ENCODE results near the gene FCAMR.

DNA sequence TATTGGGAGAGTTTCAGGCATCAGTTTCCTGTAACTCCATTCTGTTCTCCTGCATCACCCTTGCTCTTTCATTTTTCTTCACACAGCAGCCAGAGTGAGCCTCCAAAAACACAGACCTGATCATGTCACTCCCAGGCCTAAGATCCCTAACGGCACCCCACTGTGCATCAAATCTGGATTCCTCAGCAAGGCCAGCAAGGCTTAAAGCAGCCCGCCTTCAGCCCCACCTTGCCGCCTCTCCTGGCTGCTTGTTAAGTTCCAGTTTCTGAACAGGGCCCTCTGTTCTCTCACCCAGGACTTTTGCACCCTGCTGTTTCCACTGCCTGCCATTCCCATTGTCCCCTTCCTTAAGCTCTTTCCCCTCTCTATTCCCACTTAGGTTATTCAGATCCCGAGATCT lies 33.0 kb upstream of the FCAMR start:
- TF ChIP-seq, protein P1, sequence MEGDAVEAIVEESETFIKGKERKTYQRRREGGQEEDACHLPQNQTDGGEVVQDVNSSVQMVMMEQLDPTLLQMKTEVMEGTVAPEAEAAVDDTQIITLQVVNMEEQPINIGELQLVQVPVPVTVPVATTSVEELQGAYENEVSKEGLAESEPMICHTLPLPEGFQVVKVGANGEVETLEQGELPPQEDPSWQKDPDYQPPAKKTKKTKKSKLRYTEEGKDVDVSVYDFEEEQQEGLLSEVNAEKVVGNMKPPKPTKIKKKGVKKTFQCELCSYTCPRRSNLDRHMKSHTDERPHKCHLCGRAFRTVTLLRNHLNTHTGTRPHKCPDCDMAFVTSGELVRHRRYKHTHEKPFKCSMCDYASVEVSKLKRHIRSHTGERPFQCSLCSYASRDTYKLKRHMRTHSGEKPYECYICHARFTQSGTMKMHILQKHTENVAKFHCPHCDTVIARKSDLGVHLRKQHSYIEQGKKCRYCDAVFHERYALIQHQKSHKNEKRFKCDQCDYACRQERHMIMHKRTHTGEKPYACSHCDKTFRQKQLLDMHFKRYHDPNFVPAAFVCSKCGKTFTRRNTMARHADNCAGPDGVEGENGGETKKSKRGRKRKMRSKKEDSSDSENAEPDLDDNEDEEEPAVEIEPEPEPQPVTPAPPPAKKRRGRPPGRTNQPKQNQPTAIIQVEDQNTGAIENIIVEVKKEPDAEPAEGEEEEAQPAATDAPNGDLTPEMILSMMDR (IDR thresholded peaks at IDR 0.05; ENCODE audit: low read depth, low read length, missing input control) = no peak
- TF ChIP-seq JUND (IDR thresholded peaks at IDR 0.05) = no peak
- TF ChIP-seq NR2F2 (IDR thresholded peaks at IDR 0.05) = no peak
- TF ChIP-seq TAF1 (conservative IDR thresholded peaks at IDR 0.05) = no peak
- no peak for TF ChIP-seq ATF3 (IDR thresholded peaks at IDR 0.05)
- no peak for TF ChIP-seq YY1 (IDR thresholded peaks at IDR 0.05)
- TF ChIP-seq RAD21 (IDR thresholded peaks at IDR 0.05) = no peak
- TF ChIP-seq SP1 (IDR thresholded peaks at IDR 0.05) = no peak
- no peak for TF ChIP-seq FOXA2 (IDR thresholded peaks at IDR 0.05)
- TF ChIP-seq, protein P2, sequence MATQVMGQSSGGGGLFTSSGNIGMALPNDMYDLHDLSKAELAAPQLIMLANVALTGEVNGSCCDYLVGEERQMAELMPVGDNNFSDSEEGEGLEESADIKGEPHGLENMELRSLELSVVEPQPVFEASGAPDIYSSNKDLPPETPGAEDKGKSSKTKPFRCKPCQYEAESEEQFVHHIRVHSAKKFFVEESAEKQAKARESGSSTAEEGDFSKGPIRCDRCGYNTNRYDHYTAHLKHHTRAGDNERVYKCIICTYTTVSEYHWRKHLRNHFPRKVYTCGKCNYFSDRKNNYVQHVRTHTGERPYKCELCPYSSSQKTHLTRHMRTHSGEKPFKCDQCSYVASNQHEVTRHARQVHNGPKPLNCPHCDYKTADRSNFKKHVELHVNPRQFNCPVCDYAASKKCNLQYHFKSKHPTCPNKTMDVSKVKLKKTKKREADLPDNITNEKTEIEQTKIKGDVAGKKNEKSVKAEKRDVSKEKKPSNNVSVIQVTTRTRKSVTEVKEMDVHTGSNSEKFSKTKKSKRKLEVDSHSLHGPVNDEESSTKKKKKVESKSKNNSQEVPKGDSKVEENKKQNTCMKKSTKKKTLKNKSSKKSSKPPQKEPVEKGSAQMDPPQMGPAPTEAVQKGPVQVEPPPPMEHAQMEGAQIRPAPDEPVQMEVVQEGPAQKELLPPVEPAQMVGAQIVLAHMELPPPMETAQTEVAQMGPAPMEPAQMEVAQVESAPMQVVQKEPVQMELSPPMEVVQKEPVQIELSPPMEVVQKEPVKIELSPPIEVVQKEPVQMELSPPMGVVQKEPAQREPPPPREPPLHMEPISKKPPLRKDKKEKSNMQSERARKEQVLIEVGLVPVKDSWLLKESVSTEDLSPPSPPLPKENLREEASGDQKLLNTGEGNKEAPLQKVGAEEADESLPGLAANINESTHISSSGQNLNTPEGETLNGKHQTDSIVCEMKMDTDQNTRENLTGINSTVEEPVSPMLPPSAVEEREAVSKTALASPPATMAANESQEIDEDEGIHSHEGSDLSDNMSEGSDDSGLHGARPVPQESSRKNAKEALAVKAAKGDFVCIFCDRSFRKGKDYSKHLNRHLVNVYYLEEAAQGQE (IDR thresholded peaks at IDR 0.05) = no peak
- TF ChIP-seq, protein P3, sequence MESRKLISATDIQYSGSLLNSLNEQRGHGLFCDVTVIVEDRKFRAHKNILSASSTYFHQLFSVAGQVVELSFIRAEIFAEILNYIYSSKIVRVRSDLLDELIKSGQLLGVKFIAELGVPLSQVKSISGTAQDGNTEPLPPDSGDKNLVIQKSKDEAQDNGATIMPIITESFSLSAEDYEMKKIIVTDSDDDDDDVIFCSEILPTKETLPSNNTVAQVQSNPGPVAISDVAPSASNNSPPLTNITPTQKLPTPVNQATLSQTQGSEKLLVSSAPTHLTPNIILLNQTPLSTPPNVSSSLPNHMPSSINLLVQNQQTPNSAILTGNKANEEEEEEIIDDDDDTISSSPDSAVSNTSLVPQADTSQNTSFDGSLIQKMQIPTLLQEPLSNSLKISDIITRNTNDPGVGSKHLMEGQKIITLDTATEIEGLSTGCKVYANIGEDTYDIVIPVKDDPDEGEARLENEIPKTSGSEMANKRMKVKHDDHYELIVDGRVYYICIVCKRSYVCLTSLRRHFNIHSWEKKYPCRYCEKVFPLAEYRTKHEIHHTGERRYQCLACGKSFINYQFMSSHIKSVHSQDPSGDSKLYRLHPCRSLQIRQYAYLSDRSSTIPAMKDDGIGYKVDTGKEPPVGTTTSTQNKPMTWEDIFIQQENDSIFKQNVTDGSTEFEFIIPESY (IDR thresholded peaks at IDR 0.05) = no peak
- no peak for TF ChIP-seq HNF4A (conservative IDR thresholded peaks at IDR 0.05)
- TF ChIP-seq RXRA (IDR thresholded peaks at IDR 0.05) = no peak
